SH-SY5Y (cell line): Measurements from ENCODE around the gene CBL.

Source experiments
- GATA2 ChIP-seq: IDR thresholded peaks from 2 replicates; pipeline ENCODE4 v1.6.1; 2011; ENCODE audit warnings: mild to moderate bottlenecking, low read depth, low read length
- GATA3 ChIP-seq: IDR thresholded peaks from 2 replicates; pipeline ENCODE4 v1.6.1; 2011; ENCODE audit warnings: low read depth, mild to moderate bottlenecking, low read length, moderate library complexity

CBL gene

GRCh38 chr11:119318240-119319135, 112.3 kb downstream of the CBL start:
- TF ChIP-seq GATA2 (no peak), GATA3 (no peak)

GRCh38 chr11:119319136-119319699, 113.1 kb downstream of the CBL start:
- TF ChIP-seq GATA3, result no peak
- TF ChIP-seq GATA2, result no peak

GRCh38 chr11:119319700-119320239, 113.6 kb downstream of the CBL start:
- TF ChIP-seq GATA2 (no peak), GATA3 (no peak)

- TF ChIP-seq GATA2 (no peak), GATA3 (no peak)
Measured at GRCh38 chr11:119320240-119320775, 114.2 kb downstream of the CBL start.

GRCh38 chr11:119320776-119321524, 114.8 kb downstream of the CBL start:
- TF ChIP-seq GATA3, result no peak
- no peak for TF ChIP-seq GATA2

GRCh38 chr11:119322360-119322739, 116.2 kb downstream of the CBL start:
- TF ChIP-seq GATA2 (no peak), GATA3 (no peak)

GRCh38 chr11:119322921-119323531, 116.9 kb downstream of the CBL start:
- TF ChIP-seq GATA3 (no peak), GATA2 (no peak)

- TF ChIP-seq GATA2, result no peak
- TF ChIP-seq GATA3, result no peak
Measured at GRCh38 chr11:119323532-119324033, 117.4 kb downstream of the CBL start.

- TF ChIP-seq GATA2 (no peak), GATA3 (no peak)
Measured at GRCh38 chr11:119324189-119324588, 118.0 kb downstream of the CBL start.

- TF ChIP-seq GATA3 (no peak), GATA2 (no peak)
Measured at GRCh38 chr11:119329320-119329719, 123.2 kb downstream of the CBL start.

- no peak for TF ChIP-seq GATA3
- TF ChIP-seq GATA2, result no peak
Measured at GRCh38 chr11:119330237-119330636, 124.1 kb downstream of the CBL start.

- no peak for TF ChIP-seq GATA2
- TF ChIP-seq GATA3, result no peak
Measured at GRCh38 chr11:119332111-119332765, 126.1 kb downstream of the CBL start.
